ENCODE results near the gene WNT8B. TPM values are rescaled to one million over a fixed set of nuclear protein-coding genes. Genes with fewer than 3 reads are reported as not detected.

WNT8B gene
- total RNA-seq, 5 donors from 2014 or later (not counting 1 experiment from before 2014, with no cell fraction given), result 0.20 to 0.23 TPM; not detected in 3

DNA sequence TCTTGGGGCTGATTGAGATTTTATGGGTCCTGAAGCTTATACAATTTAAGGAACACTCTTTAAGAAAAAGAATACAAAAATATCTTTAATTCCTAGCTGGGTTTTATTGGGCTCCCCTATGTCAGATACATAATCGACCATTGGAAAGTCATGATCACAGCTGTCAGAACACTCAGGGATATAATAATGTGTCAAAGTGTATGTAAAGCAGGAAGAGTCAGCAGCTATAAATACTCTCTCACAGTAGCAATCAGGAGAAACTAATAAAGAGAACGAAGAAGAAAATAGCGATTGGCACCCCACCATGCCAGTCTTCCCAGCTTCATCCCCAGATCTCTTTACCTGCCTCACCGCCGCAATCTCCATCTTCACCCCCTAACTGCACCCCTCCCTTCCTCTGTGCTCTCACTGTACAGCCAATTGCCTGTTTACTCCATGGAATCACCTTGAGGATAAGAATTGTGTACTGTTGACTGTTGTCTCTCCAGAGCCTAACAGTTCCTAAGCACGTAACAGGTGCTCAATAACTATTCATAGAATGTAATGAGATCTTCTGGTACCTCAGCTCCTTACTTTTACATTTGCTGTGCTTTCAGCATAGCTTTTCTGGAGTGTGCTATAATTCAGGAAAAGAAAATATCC is 24.0 kb upstream of the WNT8B start:
- H3K36me3 Mint-ChIP-seq, result no peaks in the 10 kb centered on the region
- Histone ChIP-seq H3K9me3 (no peaks in the 10 kb centered on the region), H3K4me3 (ENCODE audit: control insufficient read depth in 1 of 2, extremely low read depth in 1 of 2, low read length in 1 of 2) (no peak overlapping the region), H3K36me3 (ENCODE audit: control insufficient read depth in 2 of 2, extremely low read depth in 1 of 2, insufficient read depth in 1 of 2, low read length in 1 of 2) (no peaks in the 10 kb centered on the region), H3K27ac (ENCODE audit: low read length) (no peak overlapping the region), H3K27me3 (replicated peaks in 1 of 2; ENCODE audit: control insufficient read depth in 2 of 2, extremely low read depth in 1 of 2, insufficient read depth in 2 of 2, low read length in 1 of 2) (no peaks in the 10 kb centered on the region), H3K4me1 (ENCODE audit: control insufficient read depth in 1 of 2, extremely low read depth in 1 of 2, insufficient read depth in 2 of 2, low read length in 2 of 2) (no peaks in the 10 kb centered on the region)
- ChIA-PET CTCF (interaction anchor here (0.6 to 1.3 kb wide), 5 partner anchors 9 to 92 kb away, joined by 3 to 4 read pairs (median 3); partner anchors contain the start of gene SCD (in 1 of the 2)), POLR2A (interaction anchor here in 1 of 2 donors (0.6 kb wide), 1 partner anchor 68 kb away, joined by 3 read pairs; no protein-coding TSS in a partner anchor)
- no peak overlapping the region for H3K4me3 Mint-ChIP-seq
- H3K27ac Mint-ChIP-seq, result no peak overlapping the region
- no peaks in the 10 kb centered on the region for H3K4me1 Mint-ChIP-seq
- H3K27me3 Mint-ChIP-seq, result peaks cover 0 to 3% of the 10 kb centered on the region in 2 donors
- WGBS (ENCODE audit: insufficient coverage), result 80% methylated on average over 1 of the region's 6 CpGs
- no peak for ATAC-seq (replicated peaks in 1 of 4)
- H3K9me3 Mint-ChIP-seq, result no peaks in the 10 kb centered on the region
- DNase-seq, result no peak

DNA sequence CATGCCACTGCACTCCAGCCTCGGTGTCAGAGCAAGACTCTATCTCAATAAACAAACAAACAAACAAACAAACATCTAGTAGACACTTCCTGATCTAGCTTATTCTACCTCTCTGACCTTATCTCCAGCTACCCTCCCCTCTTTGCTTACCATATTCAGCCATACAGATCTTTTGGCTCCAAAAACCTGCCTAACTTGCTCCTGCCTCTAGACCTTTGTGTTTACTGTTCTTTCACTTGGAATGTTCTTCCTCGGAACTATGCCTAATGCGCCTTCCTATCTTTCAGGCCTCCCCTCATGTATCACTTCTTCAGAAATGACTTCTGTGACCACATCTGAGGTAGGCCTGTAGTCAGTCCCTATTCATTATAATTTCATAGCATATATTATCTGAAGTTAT is 20.3 kb upstream of the WNT8B start:
- Histone ChIP-seq H3K4me3 (ENCODE audit: control insufficient read depth in 1 of 2, extremely low read depth in 1 of 2, low read length in 1 of 2) (no peak overlapping the region), H3K36me3 (ENCODE audit: control insufficient read depth in 2 of 2, extremely low read depth in 1 of 2, insufficient read depth in 1 of 2, low read length in 1 of 2) (no peaks in the 10 kb centered on the region), H3K27ac (ENCODE audit: low read length) (no peak overlapping the region), H3K27me3 (replicated peaks in 1 of 2; ENCODE audit: control insufficient read depth in 2 of 2, extremely low read depth in 1 of 2, insufficient read depth in 2 of 2, low read length in 1 of 2) (peaks cover 0 to 2% of the 10 kb centered on the region in 2 experiments), H3K4me1 (ENCODE audit: control insufficient read depth in 1 of 2, extremely low read depth in 1 of 2, insufficient read depth in 2 of 2, low read length in 2 of 2) (no peaks in the 10 kb centered on the region), H3K9me3 (no peaks in the 10 kb centered on the region)
- CTCF ChIA-PET, result interaction anchor here in 1 of 2 donors (0.7 kb wide), 1 partner anchor 439 kb away, joined by 3 read pairs; no protein-coding TSS in a partner anchor
- no peaks in the 10 kb centered on the region for H3K9me3 Mint-ChIP-seq
- DNase-seq (no peak), ATAC-seq (replicated peaks in 1 of 4) (no peak)
- H3K4me3 Mint-ChIP-seq, result no peak overlapping the region
- H3K27me3 Mint-ChIP-seq, result no peaks in the 10 kb centered on the region
- no peak overlapping the region for H3K27ac Mint-ChIP-seq
- 85% methylated on average over 3 of the region's 3 CpGs for WGBS (ENCODE audit: insufficient coverage)
- H3K4me1 Mint-ChIP-seq, result no peaks in the 10 kb centered on the region
- no peaks in the 10 kb centered on the region for H3K36me3 Mint-ChIP-seq
- POLR2A ChIA-PET, result no interaction called here

- no peaks in the 10 kb centered on the region for H3K4me1 Mint-ChIP-seq
- DNase-seq (no peak), ATAC-seq (replicated peaks in 1 of 4) (no peak)
- H3K27me3 Mint-ChIP-seq, result no peaks in the 10 kb centered on the region
- H3K4me3 Mint-ChIP-seq, result no peak overlapping the region
- H3K9me3 Mint-ChIP-seq, result no peaks in the 10 kb centered on the region
- Histone ChIP-seq H3K4me3 (ENCODE audit: control insufficient read depth in 1 of 2, extremely low read depth in 1 of 2, low read length in 1 of 2) (no peak overlapping the region), H3K9me3 (no peaks in the 10 kb centered on the region), H3K4me1 (ENCODE audit: control insufficient read depth in 1 of 2, extremely low read depth in 1 of 2, insufficient read depth in 2 of 2, low read length in 2 of 2) (no peaks in the 10 kb centered on the region), H3K27ac (ENCODE audit: low read length) (no peak overlapping the region), H3K36me3 (ENCODE audit: control insufficient read depth in 2 of 2, extremely low read depth in 1 of 2, insufficient read depth in 1 of 2, low read length in 1 of 2) (no peaks in the 10 kb centered on the region), H3K27me3 (replicated peaks in 1 of 2; ENCODE audit: control insufficient read depth in 2 of 2, extremely low read depth in 1 of 2, insufficient read depth in 2 of 2, low read length in 1 of 2) (peaks cover 0 to 5% of the 10 kb centered on the region in 2 experiments)
- no CpG with 5 or more reads among the region's 4 CpGs for WGBS (ENCODE audit: insufficient coverage)
- H3K27ac Mint-ChIP-seq, result no peak overlapping the region
- ChIA-PET POLR2A (no interaction called here), CTCF (no interaction called here)
- no peaks in the 10 kb centered on the region for H3K36me3 Mint-ChIP-seq
These were observed 16.6 kb upstream of the WNT8B start for GRCh38 chr10:100446130-100446761.

GRCh38 chr10:100447663-100448062 is 15.1 kb upstream of the WNT8B start:
- Mint-ChIP-seq H3K27me3 (peaks cover 0 to 5% of the 10 kb centered on the region in 2 donors), H3K36me3 (no peaks in the 10 kb centered on the region), H3K9me3 (no peaks in the 10 kb centered on the region), H3K4me3 (no peak overlapping the region), H3K4me1 (no peaks in the 10 kb centered on the region), H3K27ac (no peak overlapping the region)
- no peaks in the 10 kb centered on the region for H3K36me3 ChIP-seq (ENCODE audit: control insufficient read depth in 2 of 2, extremely low read depth in 1 of 2, insufficient read depth in 1 of 2, low read length in 1 of 2)
- H3K27me3 ChIP-seq (replicated peaks in 1 of 2; ENCODE audit: control insufficient read depth in 2 of 2, extremely low read depth in 1 of 2, insufficient read depth in 2 of 2, low read length in 1 of 2), result peaks cover 0 to 6% of the 10 kb centered on the region in 2 experiments
- no peak for DNase-seq
- no peak overlapping the region for H3K4me3 ChIP-seq (ENCODE audit: control insufficient read depth in 1 of 2, extremely low read depth in 1 of 2, low read length in 1 of 2)
- ATAC-seq (replicated peaks in 1 of 4), result no peak
- no CpG with 5 or more reads among the region's 1 CpG for WGBS (ENCODE audit: insufficient coverage)
- ChIA-PET CTCF (interaction anchor here in 1 of 2 donors (0.6 kb wide), 1 partner anchor 38 kb away, joined by 3 read pairs; no protein-coding TSS in a partner anchor), POLR2A (no interaction called here)
- H3K9me3 ChIP-seq, result no peaks in the 10 kb centered on the region
- H3K27ac ChIP-seq (ENCODE audit: low read length), result no peak overlapping the region
- no peaks in the 10 kb centered on the region for H3K4me1 ChIP-seq (ENCODE audit: control insufficient read depth in 1 of 2, extremely low read depth in 1 of 2, insufficient read depth in 2 of 2, low read length in 2 of 2)

GRCh38 chr10:100448951-100449350 is 13.9 kb upstream of the WNT8B start:
- Mint-ChIP-seq H3K4me1 (no peaks in the 10 kb centered on the region), H3K27me3 (peaks cover 0 to 5% of the 10 kb centered on the region in 2 donors), H3K4me3 (no peak overlapping the region), H3K36me3 (no peaks in the 10 kb centered on the region), H3K27ac (no peak overlapping the region), H3K9me3 (no peaks in the 10 kb centered on the region)
- ATAC-seq (replicated peaks in 1 of 4) (no peak), DNase-seq (no peak)
- H3K4me1 ChIP-seq (ENCODE audit: control insufficient read depth in 1 of 2, extremely low read depth in 1 of 2, insufficient read depth in 2 of 2, low read length in 2 of 2), result no peaks in the 10 kb centered on the region
- no peak overlapping the region for H3K27ac ChIP-seq (ENCODE audit: low read length)
- no peaks in the 10 kb centered on the region for H3K36me3 ChIP-seq (ENCODE audit: control insufficient read depth in 2 of 2, extremely low read depth in 1 of 2, insufficient read depth in 1 of 2, low read length in 1 of 2)
- H3K4me3 ChIP-seq (ENCODE audit: control insufficient read depth in 1 of 2, extremely low read depth in 1 of 2, low read length in 1 of 2), result no peak overlapping the region
- WGBS (ENCODE audit: insufficient coverage), result 57% methylated on average over 1 of the region's 4 CpGs
- CTCF ChIA-PET, result interaction anchor here (0.6 to 1.7 kb wide), 2 partner anchors 11 to 111 kb away, joined by 3 to 4 read pairs; no protein-coding TSS in a partner anchor
- peaks cover 0 to 13% of the 10 kb centered on the region in 2 experiments for H3K27me3 ChIP-seq (replicated peaks in 1 of 2; ENCODE audit: control insufficient read depth in 2 of 2, extremely low read depth in 1 of 2, insufficient read depth in 2 of 2, low read length in 1 of 2)
- H3K9me3 ChIP-seq, result no peaks in the 10 kb centered on the region
- POLR2A ChIA-PET, result no interaction called here

DNA sequence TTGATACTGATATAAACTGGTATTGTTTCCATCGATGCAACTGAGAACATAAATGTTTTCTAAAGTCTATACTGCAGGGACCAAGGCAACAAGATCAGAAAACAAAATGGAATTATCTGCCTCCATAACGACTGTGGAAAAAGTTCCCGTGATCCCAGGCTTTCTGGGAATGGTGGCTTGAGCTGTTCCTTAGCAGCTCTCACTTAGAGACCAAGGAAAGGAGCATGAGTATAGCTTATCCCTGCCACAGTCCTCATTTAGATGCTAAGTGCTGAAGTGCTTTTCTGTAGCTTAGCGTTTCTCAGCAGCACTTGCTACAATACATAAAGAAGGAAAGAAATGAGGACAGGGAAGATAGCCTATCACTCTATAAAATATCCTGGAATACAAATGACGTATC is 5.5 kb downstream of the WNT8B start:
- ChIA-PET CTCF (interaction anchor here (0.5 to 1.5 kb wide), 3 partner anchors 16 to 846 kb away, joined by 3 to 4 read pairs (median 3); no protein-coding TSS in a partner anchor), POLR2A (no interaction called here)
- no peaks in the 10 kb centered on the region for H3K4me1 Mint-ChIP-seq
- Histone ChIP-seq H3K9me3 (no peaks in the 10 kb centered on the region), H3K4me3 (ENCODE audit: control insufficient read depth in 1 of 2, extremely low read depth in 1 of 2, low read length in 1 of 2) (no peak overlapping the region), H3K36me3 (ENCODE audit: control insufficient read depth in 2 of 2, extremely low read depth in 1 of 2, insufficient read depth in 1 of 2, low read length in 1 of 2) (no peaks in the 10 kb centered on the region), H3K27me3 (replicated peaks in 1 of 2; ENCODE audit: control insufficient read depth in 2 of 2, extremely low read depth in 1 of 2, insufficient read depth in 2 of 2, low read length in 1 of 2) (no peaks in the 10 kb centered on the region), H3K27ac (ENCODE audit: low read length) (no peak overlapping the region), H3K4me1 (ENCODE audit: control insufficient read depth in 1 of 2, extremely low read depth in 1 of 2, insufficient read depth in 2 of 2, low read length in 2 of 2) (no peaks in the 10 kb centered on the region)
- WGBS (ENCODE audit: insufficient coverage), result no CpG with 5 or more reads among the region's 5 CpGs
- no peak for DNase-seq
- no peak overlapping the region for H3K4me3 Mint-ChIP-seq
- no peaks in the 10 kb centered on the region for H3K9me3 Mint-ChIP-seq
- ATAC-seq (replicated peaks in 1 of 4), result no peak
- peaks cover 0 to 8% of the 10 kb centered on the region in 2 donors for H3K27me3 Mint-ChIP-seq
- no peaks in the 10 kb centered on the region for H3K36me3 Mint-ChIP-seq
- H3K27ac Mint-ChIP-seq, result no peak overlapping the region

Measured in T-cell (primary cell).